Measurements from ENCODE around the gene PDE11A. TPM values are rescaled to one million over a fixed set of nuclear protein-coding genes. Genes with fewer than 3 reads are reported as not detected.

The PDE11A gene
- total RNA-seq, 1 experiment from 2014 or later = 0.13 TPM

DNA sequence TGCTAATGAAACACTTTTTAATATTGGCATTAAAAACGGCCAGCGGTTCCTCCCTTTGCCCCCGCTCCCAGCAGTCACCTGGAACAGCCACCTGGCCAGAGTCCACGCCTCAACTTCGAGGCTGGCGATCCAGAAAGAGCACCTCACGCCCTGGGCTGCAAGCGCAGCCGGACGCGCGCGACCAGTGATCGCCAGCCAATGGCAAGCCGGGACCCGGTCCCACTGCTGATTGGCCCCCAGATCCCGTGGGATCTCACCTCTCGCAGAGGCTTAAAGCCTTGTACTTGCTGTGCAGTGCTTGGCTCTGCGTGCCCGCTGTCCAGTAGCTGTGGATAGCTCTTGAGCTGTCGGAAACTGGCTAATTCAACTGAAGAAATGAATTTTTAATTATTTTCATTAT is 35.6 kb upstream of the PDE11A start:
- Histone ChIP-seq H3K18ac (ENCODE audit: insufficient read length, low read depth, low read length) (no peak overlapping the region), H3K56ac (ENCODE audit: insufficient read length, low read depth, low read length) (no peak overlapping the region), H4K5ac (ENCODE audit: insufficient read length, low read depth, low read length) (no peak overlapping the region), H4K20me1 (ENCODE audit: control insufficient read depth, insufficient read depth, insufficient read length) (no peaks in the 10 kb centered on the region), H3K9me3 (ENCODE audit: control insufficient read depth, low read depth, low read length) (no peaks in the 10 kb centered on the region), H2BK5ac (ENCODE audit: insufficient read length, low read length) (no peak overlapping the region), H2BK15ac (ENCODE audit: low read depth, low read length) (peak overlapping the region; percentile 99; the same call in 1 of the 2 replicates), H3K79me2 (ENCODE audit: insufficient read depth, low read length) (no peaks in the 10 kb centered on the region), H3K79me1 (ENCODE audit: insufficient read depth, low read depth, low read length, poor library complexity, severe bottlenecking) (no peaks in the 10 kb centered on the region), H3K27ac (ENCODE audit: insufficient read length, low read depth, low read length) (no peak overlapping the region), H3K4me2 (ENCODE audit: insufficient read depth, insufficient read length, low read length) (no peak overlapping the region), H2AK5ac (ENCODE audit: insufficient read length, low read length) (no peak overlapping the region), H2AFZ (ENCODE audit: low read length) (no peak overlapping the region), H2BK20ac (ENCODE audit: low read depth, low read length, poor library complexity, severe bottlenecking) (no peak overlapping the region), H4K8ac (replicated peaks; ENCODE audit: insufficient read length, low read depth, low read length) (no peak overlapping the region), H3K14ac (ENCODE audit: insufficient read depth, low read length) (peak overlapping the region; percentile 24; the same call in 1 of the 2 replicates), H3K4me1 (ENCODE audit: insufficient read depth, low read length) (no peaks in the 10 kb centered on the region), H3K9ac (ENCODE audit: extremely low read depth, insufficient read length, low read length) (no peak overlapping the region), H3K27me3 (ENCODE audit: insufficient read depth, low read length) (no peaks in the 10 kb centered on the region), H3K23me2 (ENCODE audit: insufficient read length, low read depth, low read length, poor library complexity, severe bottlenecking) (peaks cover 8% of the 10 kb centered on the region), H3K4ac (ENCODE audit: low read depth, low read length) (no peak overlapping the region), H3T11ph (ENCODE audit: low read length) (no peak overlapping the region), H4K91ac (ENCODE audit: insufficient read length, low read depth, low read length) (no peak overlapping the region), H2BK120ac (ENCODE audit: low read depth, low read length, poor library complexity, severe bottlenecking) (no peak overlapping the region), H2BK12ac (ENCODE audit: insufficient read length, low read depth, low read length) (no peak overlapping the region), H3K23ac (ENCODE audit: insufficient read length, low read depth, low read length) (no peak overlapping the region)
- Mint-ChIP-seq H3K4me1 (peaks cover 3% of the 10 kb centered on the region in 2 experiments; a peak in 3 of 4 replicates), H3K4me3 (no peak overlapping the region), H3K36me3 (ENCODE audit: insufficient read depth in 1 of 3, low read depth in 3 of 3) (no peaks in the 10 kb centered on the region), H3K9me3 (no peaks in the 10 kb centered on the region), H3K27ac (no peak overlapping the region), H3K27me3 (ENCODE audit: low read depth) (no peaks in the 10 kb centered on the region)
- no CpG with 5 or more reads among the region's 21 CpGs for WGBS (ENCODE audit: extremely low coverage, insufficient read length, low lambda C conversion rate)
- DNase-seq = peak; percentile 33
- TF ChIP-seq, protein P1, sequence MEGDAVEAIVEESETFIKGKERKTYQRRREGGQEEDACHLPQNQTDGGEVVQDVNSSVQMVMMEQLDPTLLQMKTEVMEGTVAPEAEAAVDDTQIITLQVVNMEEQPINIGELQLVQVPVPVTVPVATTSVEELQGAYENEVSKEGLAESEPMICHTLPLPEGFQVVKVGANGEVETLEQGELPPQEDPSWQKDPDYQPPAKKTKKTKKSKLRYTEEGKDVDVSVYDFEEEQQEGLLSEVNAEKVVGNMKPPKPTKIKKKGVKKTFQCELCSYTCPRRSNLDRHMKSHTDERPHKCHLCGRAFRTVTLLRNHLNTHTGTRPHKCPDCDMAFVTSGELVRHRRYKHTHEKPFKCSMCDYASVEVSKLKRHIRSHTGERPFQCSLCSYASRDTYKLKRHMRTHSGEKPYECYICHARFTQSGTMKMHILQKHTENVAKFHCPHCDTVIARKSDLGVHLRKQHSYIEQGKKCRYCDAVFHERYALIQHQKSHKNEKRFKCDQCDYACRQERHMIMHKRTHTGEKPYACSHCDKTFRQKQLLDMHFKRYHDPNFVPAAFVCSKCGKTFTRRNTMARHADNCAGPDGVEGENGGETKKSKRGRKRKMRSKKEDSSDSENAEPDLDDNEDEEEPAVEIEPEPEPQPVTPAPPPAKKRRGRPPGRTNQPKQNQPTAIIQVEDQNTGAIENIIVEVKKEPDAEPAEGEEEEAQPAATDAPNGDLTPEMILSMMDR (conservative IDR thresholded peaks at IDR 0.05) = no peak
